Astrocyte (in vitro differentiated cells and primary cell): ENCODE data around the gene CDH5.

Experiments used
- EZH2 ChIP-seq: IDR thresholded peaks from 2 replicates; pipeline ENCODE4 v1.6.1; 2012; ENCODE audit warnings: mild to moderate bottlenecking, low read length, inconsistent platforms; ENCODE audit not compliant: insufficient read depth
- TF ChIP-seq, protein P1 (sequence below): IDR thresholded peaks from 2 replicates; pipeline ENCODE4 v1.5.1; 2011; ENCODE audit warnings: low read depth, mild to moderate bottlenecking, inconsistent platforms, low read length, moderate library complexity; ENCODE audit not compliant: insufficient read depth

DNA sequence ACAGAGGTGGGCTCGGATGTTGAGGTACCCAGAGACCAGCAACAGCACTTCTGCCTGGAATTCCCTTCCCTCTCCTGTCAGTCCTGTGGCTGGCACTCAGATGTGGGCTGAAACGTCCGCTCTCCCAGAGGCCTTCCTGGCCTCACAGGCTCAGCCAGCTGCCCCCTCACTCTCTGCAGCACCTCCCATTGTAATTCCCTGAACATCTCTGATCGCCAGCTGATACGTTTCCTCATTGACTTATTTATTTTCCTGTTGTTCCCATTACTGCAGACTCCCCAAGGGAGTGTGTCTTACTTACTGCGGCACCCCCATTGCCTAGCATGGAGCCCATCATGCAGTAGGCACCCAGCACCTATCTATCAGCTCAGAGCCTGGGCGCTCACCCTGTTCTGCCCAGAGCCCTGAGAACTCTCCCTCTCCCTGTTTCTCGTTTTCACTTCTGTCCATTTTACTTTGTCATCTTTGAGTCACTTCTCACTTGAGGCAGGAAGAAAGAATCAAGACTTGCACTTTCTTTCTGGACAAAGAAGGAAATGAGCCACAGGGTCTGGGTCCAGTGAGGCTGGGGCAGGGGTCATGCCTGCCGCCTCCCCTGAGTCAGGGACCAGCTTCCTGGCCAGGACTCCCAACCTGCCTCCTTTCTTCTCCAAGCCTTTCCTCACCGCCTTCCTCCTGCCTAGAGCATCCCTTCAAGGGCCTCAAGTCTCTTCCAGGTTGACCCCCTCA lies 10.2 kb downstream of the CDH5 start:
- TF ChIP-seq, protein P1, sequence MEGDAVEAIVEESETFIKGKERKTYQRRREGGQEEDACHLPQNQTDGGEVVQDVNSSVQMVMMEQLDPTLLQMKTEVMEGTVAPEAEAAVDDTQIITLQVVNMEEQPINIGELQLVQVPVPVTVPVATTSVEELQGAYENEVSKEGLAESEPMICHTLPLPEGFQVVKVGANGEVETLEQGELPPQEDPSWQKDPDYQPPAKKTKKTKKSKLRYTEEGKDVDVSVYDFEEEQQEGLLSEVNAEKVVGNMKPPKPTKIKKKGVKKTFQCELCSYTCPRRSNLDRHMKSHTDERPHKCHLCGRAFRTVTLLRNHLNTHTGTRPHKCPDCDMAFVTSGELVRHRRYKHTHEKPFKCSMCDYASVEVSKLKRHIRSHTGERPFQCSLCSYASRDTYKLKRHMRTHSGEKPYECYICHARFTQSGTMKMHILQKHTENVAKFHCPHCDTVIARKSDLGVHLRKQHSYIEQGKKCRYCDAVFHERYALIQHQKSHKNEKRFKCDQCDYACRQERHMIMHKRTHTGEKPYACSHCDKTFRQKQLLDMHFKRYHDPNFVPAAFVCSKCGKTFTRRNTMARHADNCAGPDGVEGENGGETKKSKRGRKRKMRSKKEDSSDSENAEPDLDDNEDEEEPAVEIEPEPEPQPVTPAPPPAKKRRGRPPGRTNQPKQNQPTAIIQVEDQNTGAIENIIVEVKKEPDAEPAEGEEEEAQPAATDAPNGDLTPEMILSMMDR: no peak
- no peak for TF ChIP-seq EZH2
